DOHH2 (cell line): Measurements from ENCODE around the gene TMEM87A.

Experiments used
- H3F3A ChIP-seq: fragments of 200-600 bp; sonication (generic), shearing (Covaris generic); 2 replicates; pipeline ENCODE4 v1.6.0; 2016; ENCODE audit warnings: antibody characterized with exemption, mild to moderate bottlenecking; ENCODE audit not compliant: control insufficient read depth, insufficient read depth
- H3K27ac ChIP-seq: fragments of 200-600 bp; sonication (generic); 2 replicates; pipeline ENCODE4 v1.5.1; 2014; ENCODE audit warnings: low read depth, mild to moderate bottlenecking, low read length, moderate library complexity
- H3K27me3 ChIP-seq: fragments of 200-600 bp; sonication (generic); 2 replicates; pipeline ENCODE4 v1.6.1; 2014; ENCODE audit warnings: mild to moderate bottlenecking, low read length, mixed read lengths; ENCODE audit not compliant: control insufficient read depth
- H3K36me3 ChIP-seq: fragments of 200-600 bp; sonication (generic); 2 replicates; pipeline ENCODE4 v1.6.1; 2014; ENCODE audit warnings: mild to moderate bottlenecking, low read length, moderate library complexity, mixed read lengths; ENCODE audit not compliant: control insufficient read depth
- H3K4me1 ChIP-seq: fragments of 200-600 bp; sonication (generic); 2 replicates; pipeline ENCODE4 v1.6.1; 2014; ENCODE audit warnings: mild to moderate bottlenecking, low read length, mixed read lengths; ENCODE audit not compliant: control insufficient read depth
- H3K4me2 ChIP-seq: fragments of 200-600 bp; sonication (generic); 2 replicates; pipeline ENCODE4 v1.6.0; 2014; ENCODE audit warnings: mild to moderate bottlenecking, low read length, moderate library complexity
- H3K4me3 ChIP-seq: fragments of 200-600 bp; sonication (generic); 2 replicates; pipeline ENCODE4 v1.5.1; 2014; ENCODE audit warnings: mild to moderate bottlenecking, low read length, mixed read lengths
- H3K79me2 ChIP-seq: fragments of 200-600 bp; sonication (generic); 2 replicates; pipeline ENCODE4 v1.6.1; 2014; ENCODE audit warnings: mild to moderate bottlenecking, low read length, mixed read lengths; ENCODE audit not compliant: control insufficient read depth
- H3K9me2 ChIP-seq: fragments of 200-600 bp; sonication (generic); replicated peaks from 2 replicates; pipeline ENCODE4 v1.6.1; 2014; ENCODE audit warnings: mild to moderate bottlenecking, low read length, mixed read lengths; ENCODE audit not compliant: control insufficient read depth
- H3K9me3 ChIP-seq: fragments of 200-600 bp; sonication (generic); 2 replicates; pipeline ENCODE4 v1.6.1; 2014; ENCODE audit warnings: antibody characterized with exemption, low read length, mixed read lengths; ENCODE audit not compliant: control insufficient read depth, insufficient read depth
- H4K20me1 ChIP-seq: fragments of 200-600 bp; sonication (generic); 2 replicates; pipeline ENCODE4 v1.6.0; 2014; ENCODE audit warnings: low read depth, mild to moderate bottlenecking, antibody characterized with exemption, low read length, moderate library complexity; ENCODE audit not compliant: control insufficient read depth, insufficient read depth
- CTCF ChIP-seq: fragments of 200-600 bp; sonication (generic); IDR thresholded peaks from one replicate; pipeline ENCODE4 v1.5.1; 2014; ENCODE audit warnings: antibody characterized with exemption, mild to moderate bottlenecking, low read depth, low read length; ENCODE audit not compliant: poor library complexity, severe bottlenecking
- EZH2phosphoT487 ChIP-seq: fragments of 200-600 bp; sonication (generic); IDR thresholded peaks from 2 replicates; pipeline ENCODE4 v1.6.1; 2017; ENCODE audit warnings: borderline replicate concordance, mild to moderate bottlenecking, antibody characterized with exemption, low read length, moderate library complexity, mixed read lengths

TMEM87A gene

GRCh38 chr15:42193383-42193782, 79.8 kb downstream of the TMEM87A start:
- H3K4me3 ChIP-seq, result no peak overlapping the region
- H4K20me1 ChIP-seq, result no peaks in the 10 kb centered on the region
- no peaks in the 10 kb centered on the region for H3K9me2 ChIP-seq
- TF ChIP-seq EZH2phosphoT487 (no peak), CTCF (no peak)
- H3K9me3 ChIP-seq, result no peaks in the 10 kb centered on the region; the same call in 1 of the 2 replicates
- no peak overlapping the region for H3K27ac ChIP-seq
- H3K4me1 ChIP-seq, result no peaks in the 10 kb centered on the region
- no peak overlapping the region for H3K4me2 ChIP-seq
- peaks cover 36% of the 10 kb centered on the region for H3K36me3 ChIP-seq
- H3K27me3 ChIP-seq, result no peaks in the 10 kb centered on the region
- H3F3A ChIP-seq, result no peaks in the 10 kb centered on the region
- peaks cover 10% of the 10 kb centered on the region; the same call in 1 of the 2 replicates for H3K79me2 ChIP-seq

- H3K79me2 ChIP-seq, result peaks cover 8% of the 10 kb centered on the region; the same call in 1 of the 2 replicates
- H3K27me3 ChIP-seq, result no peaks in the 10 kb centered on the region
- TF ChIP-seq CTCF (no peak), EZH2phosphoT487 (no peak)
- no peak overlapping the region for H3K27ac ChIP-seq
- H3K9me3 ChIP-seq, result no peaks in the 10 kb centered on the region
- peaks cover 41% of the 10 kb centered on the region for H3K36me3 ChIP-seq
- no peak overlapping the region for H3K4me3 ChIP-seq
- no peaks in the 10 kb centered on the region for H3K9me2 ChIP-seq
- no peak overlapping the region for H3K4me2 ChIP-seq
- H4K20me1 ChIP-seq, result no peaks in the 10 kb centered on the region
- H3F3A ChIP-seq, result no peaks in the 10 kb centered on the region
- no peaks in the 10 kb centered on the region for H3K4me1 ChIP-seq
Measured at GRCh38 chr15:42191610-42192346, 81.5 kb downstream of the TMEM87A start.

- H3K27ac ChIP-seq, result no peak overlapping the region
- H3K79me2 ChIP-seq, result peaks cover 8% of the 10 kb centered on the region; the same call in 1 of the 2 replicates
- H3K9me2 ChIP-seq, result no peaks in the 10 kb centered on the region
- H3K4me1 ChIP-seq, result no peaks in the 10 kb centered on the region
- H4K20me1 ChIP-seq, result no peaks in the 10 kb centered on the region; the same call in 1 of the 2 replicates
- TF ChIP-seq CTCF (no peak), EZH2phosphoT487 (no peak)
- H3K36me3 ChIP-seq, result peaks cover 55% of the 10 kb centered on the region
- H3K4me2 ChIP-seq, result no peak overlapping the region
- H3K4me3 ChIP-seq, result no peak overlapping the region
- H3F3A ChIP-seq, result no peaks in the 10 kb centered on the region
- H3K27me3 ChIP-seq, result no peaks in the 10 kb centered on the region
- no peaks in the 10 kb centered on the region for H3K9me3 ChIP-seq
Measured at GRCh38 chr15:42190370-42190769, 82.9 kb downstream of the TMEM87A start.
